ENCODE data around the gene BNIP5. TPM values are rescaled to one million over a fixed set of nuclear protein-coding genes. Genes with fewer than 3 reads are reported as not detected.

Gene BNIP5
- total RNA-seq, 2 donors from 2014 or later: not detected

GRCh38 chr6:36268478-36269275 lies 68.0 kb downstream of the BNIP5 start:
- no peak overlapping the region for H3K4me3 ChIP-seq
- H3K4me1 ChIP-seq (ENCODE audit: control insufficient read depth in 1 of 2, low read depth in 2 of 2): peaks cover 0 to 8% of the 10 kb centered on the region in 2 donors
- H3K27ac ChIP-seq: no peak overlapping the region
- H3K36me3 ChIP-seq: no peaks in the 10 kb centered on the region
- DNase-seq (ENCODE audit: low spot score) (no peak), ATAC-seq (ENCODE audit: insufficient number of reproducible peaks, low FRiP score, low read depth) (no peak)
- H3K27me3 ChIP-seq (replicated peaks; ENCODE audit: insufficient read depth): no peaks in the 10 kb centered on the region
- TF ChIP-seq CTCF (IDR thresholded peaks at IDR 0.05): no peak
- peaks cover 6% of the 10 kb centered on the region for H3K9me3 ChIP-seq

DNA sequence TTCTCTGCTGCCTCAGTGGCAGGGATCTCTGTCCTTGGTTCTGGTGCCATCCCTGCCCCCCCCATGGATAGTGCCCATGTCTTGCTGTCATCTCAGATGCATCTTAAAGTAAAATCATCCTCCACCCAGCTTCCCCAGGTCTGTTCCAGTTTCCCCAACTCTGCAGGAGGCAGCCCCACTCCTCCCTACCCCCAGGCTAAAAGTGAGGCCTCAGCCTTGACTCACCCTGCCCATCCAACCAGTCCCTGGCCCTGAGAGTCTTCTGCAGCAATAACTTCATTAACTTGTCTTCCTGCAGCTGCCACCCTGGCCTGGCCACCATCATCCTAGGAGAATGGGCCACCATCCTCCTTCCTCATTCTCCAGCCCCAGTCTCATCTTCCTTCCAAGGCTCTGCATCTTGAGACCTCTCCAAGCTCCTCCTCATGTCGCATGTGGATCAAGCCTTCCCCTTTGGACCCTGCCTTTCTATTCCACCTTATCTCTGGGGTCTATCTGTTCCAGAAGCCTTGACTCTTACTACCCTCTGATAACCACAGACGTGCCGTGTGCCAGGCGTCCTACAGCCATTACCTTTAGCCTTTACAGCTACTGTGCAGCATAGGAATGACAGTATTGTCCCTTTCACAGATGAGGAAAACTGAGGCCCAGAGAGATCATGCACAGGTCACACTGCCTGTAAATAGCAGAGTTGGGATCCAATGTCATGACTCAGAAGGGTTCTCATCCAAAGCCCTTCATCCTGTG lies 68.8 kb downstream of the BNIP5 start:
- Histone ChIP-seq H3K9me3 (peaks cover 6% of the 10 kb centered on the region), H3K36me3 (no peaks in the 10 kb centered on the region), H3K4me1 (ENCODE audit: control insufficient read depth in 1 of 2, low read depth in 2 of 2) (peaks cover 0 to 8% of the 10 kb centered on the region in 2 donors), H3K27me3 (replicated peaks; ENCODE audit: insufficient read depth) (no peaks in the 10 kb centered on the region), H3K4me3 (no peak overlapping the region), H3K27ac (no peak overlapping the region)
- no peak for ATAC-seq (ENCODE audit: insufficient number of reproducible peaks, low FRiP score, low read depth)
- no peak for DNase-seq (ENCODE audit: low spot score)
- no peak for TF ChIP-seq CTCF (IDR thresholded peaks at IDR 0.05)

DNA sequence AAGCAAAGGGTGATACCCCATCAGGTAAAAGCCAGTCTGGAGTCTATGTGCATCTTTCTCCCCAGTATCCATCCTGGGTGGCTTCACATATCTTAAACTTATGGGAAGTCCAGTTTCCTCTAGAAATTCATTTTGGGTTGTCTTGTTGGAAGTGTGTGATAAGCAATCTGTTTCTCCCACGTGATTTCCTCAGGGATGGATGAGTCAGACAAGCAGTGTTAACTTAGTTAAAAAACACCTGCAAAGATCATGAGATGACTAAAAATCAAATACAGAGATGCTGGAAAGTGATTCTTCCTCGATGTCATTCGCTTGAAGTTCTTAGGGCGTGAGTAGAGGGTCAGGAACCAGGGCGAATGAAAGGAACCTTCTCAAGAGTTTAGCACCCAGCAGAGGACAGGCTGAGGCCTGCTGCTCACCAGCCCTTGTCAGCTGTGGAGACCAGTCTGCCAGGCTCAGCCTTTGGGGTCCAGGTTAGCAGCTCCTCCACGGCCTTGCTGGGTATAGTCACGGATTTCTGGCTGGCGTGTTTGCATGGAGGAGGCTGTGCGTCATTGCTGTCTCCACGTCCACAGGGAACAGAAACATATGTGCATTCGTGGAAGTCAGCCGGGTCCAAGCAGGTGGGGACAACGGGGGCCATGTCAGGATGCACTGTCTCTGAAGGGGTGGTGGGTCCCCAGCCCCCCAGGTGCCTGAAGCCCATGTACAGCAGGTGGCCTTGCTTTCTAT lies 69.6 kb downstream of the BNIP5 start:
- Histone ChIP-seq H3K9me3 (peaks cover 6% of the 10 kb centered on the region), H3K27me3 (replicated peaks; ENCODE audit: insufficient read depth) (no peaks in the 10 kb centered on the region), H3K36me3 (no peaks in the 10 kb centered on the region), H3K4me3 (no peak overlapping the region), H3K4me1 (ENCODE audit: control insufficient read depth in 1 of 2, low read depth in 2 of 2) (peaks cover 0 to 8% of the 10 kb centered on the region in 2 donors), H3K27ac (no peak overlapping the region)
- TF ChIP-seq CTCF (IDR thresholded peaks at IDR 0.05): no peak
- DNase-seq (ENCODE audit: low spot score) (no peak), ATAC-seq (ENCODE audit: insufficient number of reproducible peaks, low FRiP score, low read depth) (no peak)

Other genes starting within 250 kb of the BNIP5 start
- gene MAPK13, start 206.4 kb downstream of the BNIP5 start, total RNA-seq: 1 to 10 TPM; 5.5 to 7.6 TPM
- gene BRPF3, start 140.1 kb downstream of the BNIP5 start, total RNA-seq: 10 to 100 TPM; 23.2 to 29.2 TPM
- not detected for gene PNPLA1, start 66.8 kb downstream of the BNIP5 start, total RNA-seq
- 1 to 10 TPM; 2.6 to 5.4 TPM for gene ETV7, start 50.8 kb upstream of the BNIP5 start, total RNA-seq
- gene PXT1, start 106.0 kb upstream of the BNIP5 start, total RNA-seq: not detected
- 10 to 100 TPM; 63.5 to 72.0 TPM for gene KCTD20, start 106.1 kb upstream of the BNIP5 start, total RNA-seq
- gene STK38, start 210.6 kb upstream of the BNIP5 start, total RNA-seq: 10 to 100 TPM; 23.1 to 23.2 TPM

Measured in thoracic aorta (tissue), 2 donors.